DOHH2 (cell line): ENCODE measurements around the gene LMO7.

Source experiments
- CTCF ChIP-seq: fragments of 200-600 bp; sonication (generic); IDR thresholded peaks from one replicate; pipeline ENCODE4 v1.5.1; 2014; ENCODE audit warnings: antibody characterized with exemption, mild to moderate bottlenecking, low read depth, low read length; ENCODE audit not compliant: poor library complexity, severe bottlenecking
- EZH2phosphoT487 ChIP-seq: fragments of 200-600 bp; sonication (generic); IDR thresholded peaks from 2 replicates; pipeline ENCODE4 v1.6.1; 2017; ENCODE audit warnings: borderline replicate concordance, mild to moderate bottlenecking, antibody characterized with exemption, low read length, moderate library complexity, mixed read lengths

GRCh38 chr13:75647126-75647784 lies 11.1 kb downstream of the LMO7 start:
- TF ChIP-seq CTCF (no peak), EZH2phosphoT487 (no peak)
